Epithelial cell of proximal tubule (primary cell): ENCODE results near the gene PALD1. TPM values are rescaled to one million over a fixed set of nuclear protein-coding genes. Genes with fewer than 3 reads are reported as not detected.

Experiments
- DNase-seq: peaks from one replicate; pipeline ENCODE4 v3.0.0-alpha.2; 2011; ENCODE audit warnings: low read depth
- H3K4me3 ChIP-seq: 2 replicates; pipeline ENCODE4 v1.5.1; 2011; ENCODE audit warnings: low read depth, mild to moderate bottlenecking, low read length
- total RNA-seq: library from RNA; depleted of rRNA; stranded (reverse); fragments of >200 nt; gene quantifications from 2 replicates; pipeline ENCODE4 v1.2.3, GENCODE V29; 2015
- TF ChIP-seq, protein P1 (sequence below): conservative IDR thresholded peaks from 2 replicates; pipeline ENCODE4 v1.5.1; 2012; ENCODE audit warnings: low read depth, mild to moderate bottlenecking, low read length

Gene PALD1
- total RNA-seq, 1 donor from 2014 or later: 3.3 TPM

DNA sequence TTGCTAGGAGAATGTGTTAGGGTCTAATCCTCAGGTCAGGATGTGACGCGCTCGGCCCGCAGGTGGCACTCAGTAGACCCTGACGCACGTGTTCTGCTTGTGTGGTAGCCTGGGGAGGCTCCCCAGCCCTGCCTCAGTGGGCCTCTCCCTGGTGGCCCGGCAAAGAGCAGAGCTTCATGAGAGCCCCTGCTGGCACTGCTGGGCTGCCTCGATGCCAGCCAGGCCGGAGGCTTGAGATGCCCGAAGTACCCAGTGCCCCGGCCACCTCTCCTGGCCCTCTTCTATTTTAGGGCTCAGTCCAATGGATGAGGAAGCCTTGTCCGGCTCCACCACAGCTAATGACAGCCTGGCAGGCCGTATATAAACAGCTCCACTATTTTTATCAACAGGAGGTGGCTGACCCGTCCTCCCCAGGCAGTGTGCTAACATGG, 82.0 kb downstream of the PALD1 start:
- DNase-seq: no peak
- TF ChIP-seq, protein P1, sequence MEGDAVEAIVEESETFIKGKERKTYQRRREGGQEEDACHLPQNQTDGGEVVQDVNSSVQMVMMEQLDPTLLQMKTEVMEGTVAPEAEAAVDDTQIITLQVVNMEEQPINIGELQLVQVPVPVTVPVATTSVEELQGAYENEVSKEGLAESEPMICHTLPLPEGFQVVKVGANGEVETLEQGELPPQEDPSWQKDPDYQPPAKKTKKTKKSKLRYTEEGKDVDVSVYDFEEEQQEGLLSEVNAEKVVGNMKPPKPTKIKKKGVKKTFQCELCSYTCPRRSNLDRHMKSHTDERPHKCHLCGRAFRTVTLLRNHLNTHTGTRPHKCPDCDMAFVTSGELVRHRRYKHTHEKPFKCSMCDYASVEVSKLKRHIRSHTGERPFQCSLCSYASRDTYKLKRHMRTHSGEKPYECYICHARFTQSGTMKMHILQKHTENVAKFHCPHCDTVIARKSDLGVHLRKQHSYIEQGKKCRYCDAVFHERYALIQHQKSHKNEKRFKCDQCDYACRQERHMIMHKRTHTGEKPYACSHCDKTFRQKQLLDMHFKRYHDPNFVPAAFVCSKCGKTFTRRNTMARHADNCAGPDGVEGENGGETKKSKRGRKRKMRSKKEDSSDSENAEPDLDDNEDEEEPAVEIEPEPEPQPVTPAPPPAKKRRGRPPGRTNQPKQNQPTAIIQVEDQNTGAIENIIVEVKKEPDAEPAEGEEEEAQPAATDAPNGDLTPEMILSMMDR: no peak
- H3K4me3 ChIP-seq: no peak overlapping the region

DNA sequence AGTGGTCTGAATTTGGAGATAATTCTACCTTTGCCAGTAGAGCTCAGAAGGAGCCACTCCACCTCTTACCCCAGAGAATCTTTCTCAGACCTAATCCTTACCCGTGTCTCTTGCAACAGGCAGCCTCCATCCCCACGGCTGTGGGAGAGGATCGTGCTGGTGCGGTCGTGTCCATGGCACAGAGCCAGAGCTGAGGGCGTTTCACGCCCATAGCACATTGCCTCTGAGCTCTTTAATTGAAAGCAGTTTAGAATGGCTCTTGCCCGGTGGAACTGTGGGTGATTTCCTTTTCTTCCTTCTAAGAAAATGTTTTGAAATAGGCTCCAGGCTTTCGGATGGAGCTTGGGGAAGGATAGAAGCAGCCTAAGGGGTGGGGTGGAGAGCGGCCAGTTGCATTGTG, 82.5 kb downstream of the PALD1 start:
- TF ChIP-seq, protein P1: no peak
- no peak overlapping the region for H3K4me3 ChIP-seq
- no peak for DNase-seq

DNA sequence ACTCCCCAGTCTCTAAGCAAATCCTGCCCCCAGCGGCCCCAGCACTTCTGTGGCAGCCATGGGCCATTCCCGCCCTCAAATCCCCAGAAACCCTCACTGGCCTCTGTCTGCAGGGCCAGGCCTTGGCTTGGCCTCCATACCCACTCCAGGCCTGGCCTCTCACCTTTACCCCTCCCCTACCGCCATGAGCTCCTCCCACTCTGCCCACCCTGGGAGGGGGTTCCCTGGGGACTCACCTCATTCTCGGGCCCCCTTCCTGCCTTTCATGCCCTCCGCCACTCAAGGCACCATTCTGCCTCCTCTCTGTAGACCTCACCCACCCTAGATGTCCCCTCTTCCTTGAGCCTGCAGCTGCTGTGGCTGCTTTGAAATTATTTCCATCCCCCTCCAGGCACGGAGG, 83.0 kb downstream of the PALD1 start:
- DNase-seq: no peak
- TF ChIP-seq, protein P1: no peak
- no peak overlapping the region for H3K4me3 ChIP-seq

DNA sequence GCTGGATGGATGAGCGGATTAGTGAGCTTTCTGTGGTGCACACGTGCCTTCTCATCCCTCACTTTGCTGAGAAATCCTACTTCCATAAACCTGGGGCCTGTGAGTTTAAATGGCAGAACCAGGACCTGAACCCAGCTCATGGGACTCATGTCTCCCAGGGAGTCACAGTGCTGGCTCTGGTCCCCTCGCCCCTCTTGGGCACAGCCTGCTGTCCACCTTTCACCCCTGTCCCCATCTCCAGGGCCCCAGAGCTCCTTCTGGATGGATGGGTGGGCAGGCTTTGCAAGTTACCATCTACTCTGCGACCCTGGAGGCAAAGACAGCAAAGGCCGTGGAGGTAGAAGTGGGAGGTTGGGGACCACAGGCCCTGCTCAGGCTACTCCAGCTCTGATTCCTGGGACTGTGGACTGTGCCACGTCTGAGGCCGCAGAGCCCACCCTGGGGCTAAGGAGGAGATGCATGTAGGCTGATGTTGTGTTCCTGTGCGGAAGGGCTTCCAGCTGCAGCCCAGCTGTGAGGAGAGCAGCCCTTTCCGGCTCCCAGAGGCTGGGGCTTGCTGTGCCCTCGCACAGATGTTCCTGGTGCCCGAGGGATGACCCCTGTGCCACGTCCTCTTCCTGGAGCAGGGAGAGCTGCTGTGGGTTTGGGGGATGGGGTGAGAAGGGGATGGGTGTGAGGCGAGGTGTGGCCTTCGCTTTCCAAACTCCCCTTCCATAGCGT, 83.6 kb downstream of the PALD1 start:
- no peak overlapping the region for H3K4me3 ChIP-seq
- DNase-seq: no peak
- TF ChIP-seq, protein P1: no peak

DNA sequence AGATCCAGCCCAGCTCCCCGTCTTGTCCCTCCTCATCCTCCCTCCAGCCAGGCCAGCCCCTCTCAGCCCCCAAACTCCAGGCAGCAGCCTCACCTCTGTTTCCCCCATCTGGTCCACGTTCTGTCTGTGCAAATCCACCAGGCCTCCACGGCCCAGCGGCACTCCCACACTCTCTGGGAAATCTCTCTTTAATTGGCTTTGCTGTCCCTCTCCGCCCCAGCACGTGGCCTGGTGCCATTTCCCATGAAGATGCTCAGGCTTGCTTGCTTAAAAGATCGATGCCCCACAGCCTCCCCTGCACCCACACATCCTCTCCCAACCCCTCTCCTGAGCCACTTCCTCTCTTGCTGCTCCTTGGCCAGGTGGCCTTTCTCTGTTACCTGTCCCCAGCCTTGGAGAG, 84.7 kb downstream of the PALD1 start:
- H3K4me3 ChIP-seq: no peak overlapping the region
- DNase-seq: no peak

DNA sequence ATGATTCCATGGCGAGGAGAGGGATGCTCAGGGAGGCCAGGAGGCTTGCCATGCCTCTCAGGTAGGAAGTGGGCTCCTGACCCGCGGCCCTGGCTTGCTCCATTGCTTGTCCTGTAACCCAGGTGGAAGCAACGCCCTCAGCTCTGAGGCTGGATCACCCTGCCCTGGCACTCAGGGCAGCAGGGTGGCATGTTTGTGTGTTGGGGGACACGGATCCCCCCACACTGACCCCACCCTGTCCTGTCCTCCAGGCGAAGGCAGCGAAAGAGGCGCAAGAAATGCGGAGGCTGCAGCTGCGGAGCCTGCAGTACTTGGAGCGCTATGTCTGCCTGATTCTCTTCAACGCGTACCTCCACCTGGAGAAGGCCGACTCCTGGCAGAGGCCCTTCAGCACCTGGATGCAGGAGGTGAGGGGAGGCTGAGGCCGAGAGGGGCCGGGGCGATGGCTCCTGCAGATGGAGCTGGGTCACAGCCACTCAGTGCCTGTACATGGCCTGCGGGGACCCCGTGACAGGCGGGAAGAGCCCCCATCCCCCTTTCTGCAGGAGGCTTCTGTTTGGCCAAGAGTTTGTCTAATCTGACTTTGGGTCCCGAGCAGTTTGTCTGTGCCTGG, 85.7 kb downstream of the PALD1 start:
- DNase-seq: no peak
- H3K4me3 ChIP-seq: no peak overlapping the region
- TF ChIP-seq, protein P1: no peak

More for the DNA sequence above, 84.7 kb downstream of the PALD1 start:
- TF ChIP-seq, protein P1: no peak
